ACC112 (cell line): ENCODE results near the gene CARD11.

Experiments used
- H2AFZ ChIP-seq: fragments of 200-600 bp; sonication (generic); one replicate; pipeline ENCODE4 v1.6.0; 2017; ENCODE audit warnings: antibody characterized with exemption, low read length; ENCODE audit not compliant: unreplicated experiment
- H3K27ac ChIP-seq: fragments of 200-600 bp; sonication (generic); 2 replicates; pipeline ENCODE4 v1.5.1; 2014; ENCODE audit warnings: low read depth, mild to moderate bottlenecking, antibody characterized with exemption, low read length, moderate library complexity
- H3K27me3 ChIP-seq: fragments of 200-600 bp; sonication (generic); 2 replicates; pipeline ENCODE4 v1.6.1; 2014; ENCODE audit warnings: mild to moderate bottlenecking, antibody characterized with exemption, low read length, moderate library complexity, mixed read lengths; ENCODE audit not compliant: insufficient read depth
- H3K36me3 ChIP-seq: fragments of 200-600 bp; sonication (generic); 2 replicates; pipeline ENCODE4 v1.6.1; 2016; ENCODE audit warnings: mild to moderate bottlenecking, antibody characterized with exemption, low read length, moderate library complexity, mixed read lengths; ENCODE audit not compliant: insufficient read depth
- H3K4me1 ChIP-seq: fragments of 200-600 bp; sonication (generic); one replicate; pipeline ENCODE4 v1.6.1; 2016; ENCODE audit warnings: low read length, mixed read lengths; ENCODE audit not compliant: insufficient read depth, unreplicated experiment, control insufficient read depth
- H3K4me3 ChIP-seq: fragments of 200-600 bp; sonication (generic); 2 replicates; pipeline ENCODE4 v1.5.1; 2014; ENCODE audit warnings: mild to moderate bottlenecking, low read depth, low read length
- H3K79me2 ChIP-seq: fragments of 200-600 bp; sonication (generic); one replicate; pipeline ENCODE4 v1.6.0; 2016; ENCODE audit warnings: low read length; ENCODE audit not compliant: control insufficient read depth, unreplicated experiment, insufficient read depth

The CARD11 gene

GRCh38 chr7:3002631-3003030 lies 41.0 kb downstream of the CARD11 start:
- Histone ChIP-seq H3K4me3 (no peak overlapping the region), H2AFZ (no peak overlapping the region), H3K27me3 (no peaks in the 10 kb centered on the region), H3K27ac (no peak overlapping the region), H3K4me1 (no peaks in the 10 kb centered on the region), H3K79me2 (no peaks in the 10 kb centered on the region), H3K36me3 (no peaks in the 10 kb centered on the region)

- Histone ChIP-seq H3K4me3 (no peak overlapping the region), H3K27ac (no peak overlapping the region), H2AFZ (no peak overlapping the region), H3K27me3 (no peaks in the 10 kb centered on the region), H3K79me2 (no peaks in the 10 kb centered on the region), H3K4me1 (no peaks in the 10 kb centered on the region), H3K36me3 (no peaks in the 10 kb centered on the region)
Observed at GRCh38 chr7:3000566-3000965, 43.1 kb downstream of the CARD11 start.

GRCh38 chr7:2999078-2999500 lies 44.6 kb downstream of the CARD11 start:
- Histone ChIP-seq H3K27ac (no peak overlapping the region), H3K27me3 (no peaks in the 10 kb centered on the region), H3K4me3 (no peak overlapping the region), H2AFZ (no peak overlapping the region), H3K79me2 (no peaks in the 10 kb centered on the region), H3K4me1 (no peaks in the 10 kb centered on the region), H3K36me3 (no peaks in the 10 kb centered on the region)

GRCh38 chr7:2997014-2997413 lies 46.7 kb downstream of the CARD11 start:
- no peak overlapping the region for H3K4me3 ChIP-seq
- H3K79me2 ChIP-seq = no peaks in the 10 kb centered on the region
- no peaks in the 10 kb centered on the region for H3K27me3 ChIP-seq
- H2AFZ ChIP-seq = no peak overlapping the region
- no peaks in the 10 kb centered on the region for H3K36me3 ChIP-seq
- no peaks in the 10 kb centered on the region for H3K4me1 ChIP-seq
- no peak overlapping the region for H3K27ac ChIP-seq

- Histone ChIP-seq H2AFZ (no peak overlapping the region), H3K4me1 (no peaks in the 10 kb centered on the region), H3K27ac (no peak overlapping the region), H3K79me2 (no peaks in the 10 kb centered on the region), H3K4me3 (no peak overlapping the region), H3K27me3 (no peaks in the 10 kb centered on the region), H3K36me3 (no peaks in the 10 kb centered on the region)
Observed at GRCh38 chr7:2996141-2996540, 47.5 kb downstream of the CARD11 start.

- Histone ChIP-seq H3K4me1 (no peaks in the 10 kb centered on the region), H3K4me3 (no peak overlapping the region), H3K36me3 (no peaks in the 10 kb centered on the region), H3K27me3 (no peaks in the 10 kb centered on the region), H3K79me2 (no peaks in the 10 kb centered on the region), H3K27ac (no peak overlapping the region), H2AFZ (no peak overlapping the region)
Observed at GRCh38 chr7:2993868-2994267, 49.8 kb downstream of the CARD11 start.

- Histone ChIP-seq H3K27me3 (no peaks in the 10 kb centered on the region), H3K79me2 (no peaks in the 10 kb centered on the region), H2AFZ (no peak overlapping the region), H3K4me3 (no peak overlapping the region), H3K27ac (no peak overlapping the region), H3K36me3 (no peaks in the 10 kb centered on the region), H3K4me1 (no peaks in the 10 kb centered on the region)
Observed at GRCh38 chr7:2993396-2993795, 50.3 kb downstream of the CARD11 start.

- H3K79me2 ChIP-seq = no peaks in the 10 kb centered on the region
- no peaks in the 10 kb centered on the region for H3K36me3 ChIP-seq
- no peaks in the 10 kb centered on the region for H3K27me3 ChIP-seq
- H2AFZ ChIP-seq = no peak overlapping the region
- H3K4me3 ChIP-seq = no peak overlapping the region
- no peak overlapping the region for H3K27ac ChIP-seq
- no peaks in the 10 kb centered on the region for H3K4me1 ChIP-seq
Observed at GRCh38 chr7:2990949-2991470, 52.7 kb downstream of the CARD11 start.

GRCh38 chr7:2986561-2986960 lies 57.1 kb downstream of the CARD11 start:
- Histone ChIP-seq H3K4me3 (no peak overlapping the region), H3K27ac (no peak overlapping the region), H3K27me3 (no peaks in the 10 kb centered on the region), H2AFZ (no peak overlapping the region), H3K79me2 (no peaks in the 10 kb centered on the region), H3K4me1 (no peaks in the 10 kb centered on the region), H3K36me3 (no peaks in the 10 kb centered on the region)

GRCh38 chr7:2985866-2986265 lies 57.8 kb downstream of the CARD11 start:
- no peaks in the 10 kb centered on the region for H3K79me2 ChIP-seq
- no peak overlapping the region for H3K27ac ChIP-seq
- H3K27me3 ChIP-seq = no peaks in the 10 kb centered on the region
- H3K36me3 ChIP-seq = no peaks in the 10 kb centered on the region
- no peak overlapping the region for H2AFZ ChIP-seq
- H3K4me1 ChIP-seq = no peaks in the 10 kb centered on the region
- no peak overlapping the region for H3K4me3 ChIP-seq

- Histone ChIP-seq H3K79me2 (no peaks in the 10 kb centered on the region), H3K4me3 (no peak overlapping the region), H3K36me3 (no peaks in the 10 kb centered on the region), H2AFZ (no peak overlapping the region), H3K4me1 (no peaks in the 10 kb centered on the region), H3K27me3 (0 out of 2 replicates have a peak, but pooled peaks cover 4% of the 10 kb centered on the region), H3K27ac (no peak overlapping the region)
Observed at GRCh38 chr7:2984091-2984490, 59.6 kb downstream of the CARD11 start.
